H1 (cell line): Measurements from ENCODE around the gene GALNT5. TPM values are rescaled to one million over a fixed set of nuclear protein-coding genes. Genes with fewer than 3 reads are reported as not detected.

ENCODE experiments used
- CEBPB ChIP-seq: IDR thresholded peaks from 2 replicates; pipeline ENCODE4 v1.6.1; 2012; ENCODE audit warnings: low read depth, low read length
- GTF2F1 ChIP-seq: IDR thresholded peaks from 2 replicates; pipeline ENCODE4 v1.6.1; 2012; ENCODE audit warnings: low read depth, low read length, improper control_type of control experiment, borderline replicate concordance
- KDM1A ChIP-seq: fragments of 200-600, 300-600 bp; sonication (generic); IDR thresholded peaks from 2 replicates; pipeline ENCODE4 v1.7.1; 2016; ENCODE audit warnings: mild to moderate bottlenecking, low read length, borderline replicate concordance
- polyA plus RNA-seq, 7 experiments: library from polyadenylated mRNA; depleted of rRNA in 3 of 7; stranded (reverse) in 5 of 7; unstranded in 2 of 7; fragments of >200 nt in 5 of 7; fragments of 200-250 nt in 2 of 7; gene quantifications; 1 replicate in 5 of 7; 2 replicates in 1 of 7; 4 replicates in 1 of 7; pipeline versions ENCODE4 v1.2.1 to v1.2.3, GENCODE V29; 2011 to 2013; ENCODE audit warnings: missing spikeins in 2 of 7, mixed read lengths in 2 of 7
- total RNA-seq: library from RNA; stranded (reverse); fragmentation: NEBNext Ultra II Directional; extraction: Animal tissue kit (Norgen Biotek cat#: 25700); gene quantifications from 2 replicates; pipeline ENCODE4 v1.2.1, GENCODE V29; 2021

GALNT5 gene
- total and polyA plus RNA-seq, 2 of the 8 experiments (the other 6 are each of a cell fraction or from before 2014, with no cell fraction given) = 0.02 to 0.06 TPM

- TF ChIP-seq KDM1A = no peak
- TF ChIP-seq GTF2F1 = no peak
- no peak for TF ChIP-seq CEBPB
These were observed 49.5 kb downstream of the GALNT5 start (continued) for GRCh38 chr2:157307021-157307420.
